Activated CD8-positive, alpha-beta T cell treated with anti-CD3 and anti-CD28 coated beads for 36 hours (primary cell): ENCODE data around the gene CDK1. TPM values are rescaled to one million over a fixed set of nuclear protein-coding genes. Genes with fewer than 3 reads are reported as not detected.
"Not testable (repeated sequence)": the region's sequence is repeated elsewhere in the genome, so short reads cannot be mapped to it uniquely, and the experiment has no call there.

Experiments
- ATAC-seq: fragments of 200-7000 bp; cut with Tn5 transposase; one replicate; pipeline ENCODE4 v1.10.0; 2021; ENCODE audit warnings: mild to moderate bottlenecking, moderate library complexity
- CTCF ChIA-PET: fragments of 350-600 bp; sonication (Branson Sonifier 250); formaldehyde crosslinking; loops from one replicate; lab custom pipeline; 2021; ENCODE audit warnings: antibody characterized with exemption; lab: Charles Lee
- POLR2A ChIA-PET: fragments of 350-600 bp; sonication (Branson Sonifier 250); formaldehyde crosslinking; loops from one replicate; lab custom pipeline; 2021; ENCODE audit warnings: antibody characterized with exemption; lab: Charles Lee
- DNase-seq: peaks from one replicate; pipeline ENCODE4 v3.0.0-alpha.2; 2020
- H3K27ac Mint-ChIP-seq: one replicate; pipeline ENCODE4 v1.8.0; 2021; ENCODE audit warnings: mild to moderate bottlenecking, mixed read lengths
- H3K27me3 Mint-ChIP-seq: one replicate; pipeline ENCODE4 v1.8.0; 2021; ENCODE audit warnings: mixed read lengths
- H3K36me3 Mint-ChIP-seq: one replicate; pipeline ENCODE4 v1.8.0; 2021; ENCODE audit warnings: low read depth, mixed read lengths
- H3K4me1 Mint-ChIP-seq: one replicate; pipeline ENCODE4 v1.8.0; 2021; ENCODE audit warnings: low read depth, mixed read lengths
- H3K4me3 Mint-ChIP-seq: one replicate; pipeline ENCODE4 v1.8.0; 2021; ENCODE audit warnings: mild to moderate bottlenecking, moderate library complexity, mixed read lengths
- H3K9me3 Mint-ChIP-seq: one replicate; pipeline ENCODE4 v1.8.0; 2021; ENCODE audit warnings: mixed read lengths
- intact Hi-C: fragments of 100-400 bp; cut with micrococcal nuclease; formaldehyde crosslinking; loops from one replicate; pipeline ENCODE4 v1.10.0; 2022
- total RNA-seq, 2 experiments: library from RNA; stranded (reverse); gene quantifications; one replicate each; pipeline ENCODE4 v1.2.3, GENCODE V29; 2021
- TF ChIP-seq, protein P1 (sequence below): fragments of 200-600 bp; IDR thresholded peaks from one replicate; pipeline ENCODE4 v1.8.0; 2022; ENCODE audit warnings: antibody characterized with exemption, mild to moderate bottlenecking

The CDK1 gene
- total RNA-seq, 2 experiments from 2014 or later = 108 to 112 TPM

DNA sequence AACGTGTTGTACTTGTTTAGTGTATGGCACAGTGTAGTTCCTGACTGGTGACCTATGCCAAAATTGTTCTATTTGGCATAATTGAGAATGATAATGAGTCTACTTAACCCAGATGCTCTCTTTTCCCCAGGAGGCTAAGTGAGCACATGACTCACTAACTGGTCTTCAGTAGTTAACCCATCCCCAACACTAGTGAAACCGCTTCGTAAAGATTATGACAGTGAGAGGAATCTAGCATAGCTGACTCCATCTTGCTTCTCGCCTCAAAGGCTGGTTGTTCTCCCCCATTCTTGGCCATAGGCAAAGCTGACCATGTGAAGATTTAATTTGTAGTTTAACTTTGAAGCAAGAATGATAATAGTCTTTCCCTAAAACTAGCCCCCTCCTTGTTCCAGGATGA lies 47.2 kb downstream of the CDK1 start:
- Mint-ChIP-seq H3K9me3 (no peaks in the 10 kb centered on the region), H3K27ac (no peak overlapping the region), H3K36me3 (no peaks in the 10 kb centered on the region), H3K4me3 (no peak overlapping the region), H3K4me1 (peaks cover 11% of the 10 kb centered on the region), H3K27me3 (peaks cover 5% of the 10 kb centered on the region)
- ATAC-seq (no peak), DNase-seq (no peak)
- TF ChIP-seq, protein P1, sequence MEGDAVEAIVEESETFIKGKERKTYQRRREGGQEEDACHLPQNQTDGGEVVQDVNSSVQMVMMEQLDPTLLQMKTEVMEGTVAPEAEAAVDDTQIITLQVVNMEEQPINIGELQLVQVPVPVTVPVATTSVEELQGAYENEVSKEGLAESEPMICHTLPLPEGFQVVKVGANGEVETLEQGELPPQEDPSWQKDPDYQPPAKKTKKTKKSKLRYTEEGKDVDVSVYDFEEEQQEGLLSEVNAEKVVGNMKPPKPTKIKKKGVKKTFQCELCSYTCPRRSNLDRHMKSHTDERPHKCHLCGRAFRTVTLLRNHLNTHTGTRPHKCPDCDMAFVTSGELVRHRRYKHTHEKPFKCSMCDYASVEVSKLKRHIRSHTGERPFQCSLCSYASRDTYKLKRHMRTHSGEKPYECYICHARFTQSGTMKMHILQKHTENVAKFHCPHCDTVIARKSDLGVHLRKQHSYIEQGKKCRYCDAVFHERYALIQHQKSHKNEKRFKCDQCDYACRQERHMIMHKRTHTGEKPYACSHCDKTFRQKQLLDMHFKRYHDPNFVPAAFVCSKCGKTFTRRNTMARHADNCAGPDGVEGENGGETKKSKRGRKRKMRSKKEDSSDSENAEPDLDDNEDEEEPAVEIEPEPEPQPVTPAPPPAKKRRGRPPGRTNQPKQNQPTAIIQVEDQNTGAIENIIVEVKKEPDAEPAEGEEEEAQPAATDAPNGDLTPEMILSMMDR = no peak
- ChIA-PET POLR2A (no interaction called here), CTCF (interaction anchor here (1.5 kb wide), 1 partner anchor 9 kb away, joined by 4 read pairs; no protein-coding TSS in a partner anchor)
- intact Hi-C loops = no loop called here

DNA sequence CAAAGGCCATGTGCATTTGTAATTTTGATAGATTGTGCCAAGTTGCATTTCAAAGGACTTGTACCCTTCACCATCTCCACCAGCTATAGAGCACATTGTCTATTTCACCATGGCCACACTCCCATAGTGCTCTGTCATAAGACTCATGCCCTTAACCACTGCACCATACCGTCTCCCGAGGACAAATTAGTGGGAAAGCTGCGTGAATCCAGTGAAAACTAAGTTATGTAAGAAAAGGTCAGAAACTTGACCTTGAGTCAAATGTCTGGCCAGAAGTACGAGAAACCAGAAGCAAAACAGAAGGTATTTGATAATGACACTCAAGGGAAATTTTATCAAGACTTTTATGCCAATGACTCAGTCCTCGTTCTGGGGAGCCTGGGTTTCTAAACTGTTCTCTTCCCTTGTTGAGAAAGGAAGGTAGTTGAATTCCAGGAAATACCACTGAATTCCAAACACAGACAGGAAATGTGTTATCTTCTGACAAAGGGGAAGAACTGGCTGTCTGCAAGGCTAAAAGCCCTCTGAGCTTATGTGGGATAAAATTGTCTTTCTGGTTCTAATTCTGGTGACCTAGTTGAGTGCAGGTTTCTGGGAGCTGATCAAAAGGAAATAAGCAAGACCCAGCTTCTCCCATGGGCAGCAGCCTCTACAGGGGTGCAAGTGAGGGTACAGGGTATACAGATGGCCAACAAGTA lies 49.7 kb downstream of the CDK1 start:
- CTCF ChIA-PET = interaction anchor here (1.0 kb wide), 1 partner anchor 11 kb away, joined by 4 read pairs; no protein-coding TSS in a partner anchor

DNA sequence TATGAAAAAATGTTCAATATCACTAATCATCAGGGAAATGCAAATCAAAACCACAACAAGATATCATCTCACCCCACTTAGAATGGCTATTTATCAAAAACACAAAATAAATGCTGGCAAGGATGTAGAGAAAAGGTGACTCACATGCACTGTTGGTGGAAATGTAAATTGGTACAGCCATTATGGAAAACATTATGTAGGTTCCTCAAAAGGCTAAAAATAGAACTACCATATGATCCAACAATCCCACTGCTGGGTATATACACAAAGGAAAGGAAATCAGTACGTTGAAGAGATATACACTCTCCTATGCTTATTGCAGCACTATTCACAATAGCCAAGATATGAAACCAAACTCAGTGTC lies 50.2 kb downstream of the CDK1 start:
- Mint-ChIP-seq H3K9me3 (no peaks in the 10 kb centered on the region), H3K27me3 (peaks cover 5% of the 10 kb centered on the region), H3K4me3 (no peak overlapping the region), H3K36me3 (no peaks in the 10 kb centered on the region), H3K27ac (no peak overlapping the region), H3K4me1 (peaks cover 11% of the 10 kb centered on the region)
- TF ChIP-seq, protein P1 = no peak
- ChIA-PET POLR2A (no interaction called here), CTCF (interaction anchor here (1.0 kb wide), 2 partner anchors 8 to 12 kb away, joined by 3 to 4 read pairs; no protein-coding TSS in a partner anchor)
- ATAC-seq = no peak
- no peak for DNase-seq
- intact Hi-C loops = no loop called here

More for the DNA sequence above, 49.7 kb downstream of the CDK1 start:
- H3K27me3 Mint-ChIP-seq = peaks cover 5% of the 10 kb centered on the region
- TF ChIP-seq, protein P1 = no peak
- H3K4me3 Mint-ChIP-seq = no peak overlapping the region
- H3K9me3 Mint-ChIP-seq = no peaks in the 10 kb centered on the region
- peaks cover 11% of the 10 kb centered on the region for H3K4me1 Mint-ChIP-seq
- POLR2A ChIA-PET = no interaction called here
- ATAC-seq = peak; percentile 30
- no peak overlapping the region for H3K27ac Mint-ChIP-seq
- no peaks in the 10 kb centered on the region for H3K36me3 Mint-ChIP-seq
- intact Hi-C loops = no loop called here
- no peak for DNase-seq

DNA sequence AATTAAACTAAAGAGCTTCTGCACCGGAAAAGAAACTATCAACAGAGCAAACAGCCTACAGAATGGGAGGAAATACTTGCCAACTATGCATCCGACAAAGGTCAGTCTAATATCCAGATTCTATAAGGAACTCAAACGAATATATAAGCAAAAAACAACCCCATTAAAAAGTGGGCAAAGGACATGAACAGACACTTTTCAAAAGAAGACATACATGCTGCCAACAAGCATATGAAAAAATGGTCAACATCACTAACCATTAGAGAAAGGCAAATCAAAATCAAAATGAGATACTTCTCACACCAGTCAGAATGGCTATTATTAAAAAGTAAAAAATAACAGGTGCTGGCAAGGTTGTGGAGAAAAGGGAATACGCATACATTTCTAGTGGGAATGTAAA lies 53.9 kb downstream of the CDK1 start:
- intact Hi-C loops, H3K36me3 Mint-ChIP-seq, H3K9me3 Mint-ChIP-seq, CTCF ChIA-PET, H3K4me3 Mint-ChIP-seq, H3K27ac Mint-ChIP-seq, DNase-seq, ATAC-seq, H3K27me3 Mint-ChIP-seq, POLR2A ChIA-PET: not testable (repeated sequence)
- H3K4me1 Mint-ChIP-seq = peaks cover 11% of the 10 kb centered on the region

DNA sequence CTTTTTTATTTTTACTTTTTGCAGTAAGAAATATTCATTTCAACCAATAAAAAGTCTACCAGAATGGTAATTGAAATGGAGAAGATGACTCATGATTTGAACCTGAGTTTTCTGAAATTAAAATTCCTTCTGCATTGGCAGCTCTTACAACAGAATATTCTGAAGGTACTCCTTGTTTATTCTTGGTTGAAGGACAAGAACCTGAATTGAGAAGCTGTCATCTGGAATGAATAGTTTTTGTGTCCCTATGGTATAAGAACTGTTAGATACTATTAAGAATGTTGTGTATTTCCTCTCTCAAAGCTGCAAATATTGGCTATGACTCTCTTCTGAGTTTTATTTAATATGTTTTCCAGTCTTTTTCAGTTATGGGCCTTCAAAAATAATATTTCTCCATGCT lies 56.1 kb downstream of the CDK1 start:
- no peaks in the 10 kb centered on the region for H3K9me3 Mint-ChIP-seq
- ATAC-seq (no peak), DNase-seq (no peak)
- TF ChIP-seq, protein P1 = no peak
- H3K4me1 Mint-ChIP-seq = no peaks in the 10 kb centered on the region
- H3K36me3 Mint-ChIP-seq = no peaks in the 10 kb centered on the region
- ChIA-PET CTCF (no interaction called here), POLR2A (no interaction called here)
- H3K4me3 Mint-ChIP-seq = no peak overlapping the region
- no peaks in the 10 kb centered on the region for H3K27me3 Mint-ChIP-seq
- intact Hi-C loops = no loop called here
- no peak overlapping the region for H3K27ac Mint-ChIP-seq
